H9 (cell line): Measurements from ENCODE around the gene UBE2N. TPM values are rescaled to one million over a fixed set of nuclear protein-coding genes. Genes with fewer than 3 reads are reported as not detected.

ENCODE experiments used
- DNase-seq: peaks from one replicate; pipeline ENCODE4 v3.0.0-alpha.2; 2017
- H2AFZ ChIP-seq: one replicate; pipeline ENCODE4 v1.6.1; 2013; ENCODE audit warnings: mild to moderate bottlenecking, low read length, control low read depth, moderate library complexity
- H2AK5ac ChIP-seq: 2 replicates; pipeline ENCODE4 v1.6.1; 2013; ENCODE audit warnings: low read length, control low read depth, mixed read lengths; ENCODE audit not compliant: insufficient read length
- H2BK120ac ChIP-seq: one replicate; pipeline ENCODE4 v1.6.1; 2013; ENCODE audit warnings: low read depth, mild to moderate bottlenecking, low read length, control low read depth, inconsistent platforms; ENCODE audit not compliant: poor library complexity, severe bottlenecking
- H2BK12ac ChIP-seq: 2 replicates; pipeline ENCODE4 v1.6.1; 2013; ENCODE audit warnings: low read length, control low read depth, mixed read lengths, low read depth; ENCODE audit not compliant: insufficient read length
- H2BK15ac ChIP-seq: 2 replicates; pipeline ENCODE4 v1.6.1; 2013; ENCODE audit warnings: low read depth, low read length, control low read depth
- H2BK20ac ChIP-seq: one replicate; pipeline ENCODE4 v1.6.1; 2013; ENCODE audit warnings: low read depth, mild to moderate bottlenecking, low read length, control low read depth, inconsistent platforms; ENCODE audit not compliant: poor library complexity, severe bottlenecking
- H2BK5ac ChIP-seq: 2 replicates; pipeline ENCODE4 v1.6.1; 2013; ENCODE audit warnings: low read length, control low read depth, mixed read lengths; ENCODE audit not compliant: insufficient read length
- H3K14ac ChIP-seq: 2 replicates; pipeline ENCODE4 v1.6.1; 2013; ENCODE audit warnings: low read length, control low read depth; ENCODE audit not compliant: insufficient read depth
- H3K18ac ChIP-seq: 2 replicates; pipeline ENCODE4 v1.6.1; 2013; ENCODE audit warnings: low read depth, mild to moderate bottlenecking, mixed read lengths, low read length, control low read depth; ENCODE audit not compliant: insufficient read length
- H3K23ac ChIP-seq: 2 replicates; pipeline ENCODE4 v1.6.1; 2013; ENCODE audit warnings: low read length, control low read depth, mixed read lengths, low read depth; ENCODE audit not compliant: insufficient read length
- H3K23me2 ChIP-seq: 2 replicates; pipeline ENCODE4 v1.6.1; 2013; ENCODE audit warnings: low read depth, mild to moderate bottlenecking, mixed read lengths, low read length, control low read depth; ENCODE audit not compliant: insufficient read length, poor library complexity, severe bottlenecking
- H3K27ac ChIP-seq: 2 replicates; pipeline ENCODE4 v1.5.1; 2013; ENCODE audit warnings: low read length, control low read depth, mixed read lengths, low read depth; ENCODE audit not compliant: insufficient read length
- H3K27me3 ChIP-seq: 2 replicates; pipeline ENCODE4 v1.6.1; 2013; ENCODE audit warnings: low read length, control low read depth, inconsistent platforms; ENCODE audit not compliant: insufficient read depth
- H3K4ac ChIP-seq: 2 replicates; pipeline ENCODE4 v1.6.1; 2013; ENCODE audit warnings: low read depth, mild to moderate bottlenecking, control low read depth, inconsistent platforms, low read length, moderate library complexity
- H3K4me1 ChIP-seq: 2 replicates; pipeline ENCODE4 v1.6.1; 2013; ENCODE audit warnings: low read length, control low read depth, inconsistent platforms; ENCODE audit not compliant: insufficient read depth
- H3K4me2 ChIP-seq: 2 replicates; pipeline ENCODE4 v1.6.1; 2013; ENCODE audit warnings: low read length, control low read depth, mixed read lengths; ENCODE audit not compliant: insufficient read length, insufficient read depth
- H3K56ac ChIP-seq: 2 replicates; pipeline ENCODE4 v1.6.1; 2013; ENCODE audit warnings: low read depth, mild to moderate bottlenecking, mixed read lengths, low read length, control low read depth; ENCODE audit not compliant: insufficient read length
- H3K79me1 ChIP-seq: 2 replicates; pipeline ENCODE4 v1.6.1; 2013; ENCODE audit warnings: low read depth, mild to moderate bottlenecking, moderate library complexity, low read length, control low read depth, inconsistent platforms; ENCODE audit not compliant: insufficient read depth, poor library complexity, severe bottlenecking
- H3K79me2 ChIP-seq: 2 replicates; pipeline ENCODE4 v1.6.1; 2013; ENCODE audit warnings: low read length, control low read depth, inconsistent platforms; ENCODE audit not compliant: insufficient read depth
- H3K9ac ChIP-seq: 2 replicates; pipeline ENCODE4 v1.6.1; 2013; ENCODE audit warnings: low read length, control low read depth, mixed read lengths; ENCODE audit not compliant: insufficient read length; ENCODE audit errors: extremely low read depth
- H3K9me3 ChIP-seq: one replicate; pipeline ENCODE4 v1.6.1; 2013; ENCODE audit warnings: low read depth, low read length, inconsistent platforms; ENCODE audit not compliant: control insufficient read depth
- H3T11ph ChIP-seq: one replicate; pipeline ENCODE4 v1.6.1; 2013; ENCODE audit warnings: mild to moderate bottlenecking, low read length, control low read depth, inconsistent platforms
- H4K20me1 ChIP-seq: one replicate; pipeline ENCODE4 v1.6.1; 2013; ENCODE audit not compliant: control insufficient read depth, insufficient read length, insufficient read depth
- H4K5ac ChIP-seq: 2 replicates; pipeline ENCODE4 v1.6.1; 2013; ENCODE audit warnings: low read depth, mild to moderate bottlenecking, mixed read lengths, low read length, control low read depth; ENCODE audit not compliant: insufficient read length
- H4K8ac ChIP-seq: replicated peaks from 2 replicates; pipeline ENCODE4 v1.6.1; 2013; ENCODE audit warnings: low read length, control low read depth, mixed read lengths, low read depth; ENCODE audit not compliant: insufficient read length
- H4K91ac ChIP-seq: 2 replicates; pipeline ENCODE4 v1.6.1; 2013; ENCODE audit warnings: low read depth, mild to moderate bottlenecking, moderate library complexity, mixed read lengths, low read length, control low read depth; ENCODE audit not compliant: insufficient read length
- H3K27ac Mint-ChIP-seq, 3 experiments: 2 replicates in 2 of 3; 3 replicates in 1 of 3; pipeline ENCODE4 v1.8.0; 2020 to 2021; ENCODE audit warnings: mixed read lengths in 3 of 3, mild to moderate bottlenecking in 1 of 3, moderate library complexity in 1 of 3
- H3K27me3 Mint-ChIP-seq: 2 replicates; pipeline ENCODE4 v1.8.0; 2021; ENCODE audit warnings: low read depth, mild to moderate bottlenecking, moderate library complexity, mixed read lengths
- H3K36me3 Mint-ChIP-seq, 3 experiments: 2 replicates in 2 of 3; 3 replicates in 1 of 3; pipeline ENCODE4 v1.8.0; 2020 to 2021; ENCODE audit warnings: low read depth in 3 of 3, mixed read lengths in 3 of 3; ENCODE audit not compliant: insufficient read depth in 1 of 3
- H3K4me1 Mint-ChIP-seq, 2 experiments: 2 replicates each; pipeline ENCODE4 v1.8.0; 2020; ENCODE audit warnings: mixed read lengths in 2 of 2
- H3K4me3 Mint-ChIP-seq, 2 experiments: 2 replicates in 1 of 2; 3 replicates in 1 of 2; pipeline ENCODE4 v1.8.0; 2020 to 2021; ENCODE audit warnings: mild to moderate bottlenecking in 2 of 2, mixed read lengths in 2 of 2, moderate library complexity in 1 of 2
- H3K9me3 Mint-ChIP-seq, 2 experiments: 2 replicates in 1 of 2; 3 replicates in 1 of 2; pipeline ENCODE4 v1.8.0; 2020; ENCODE audit warnings: mild to moderate bottlenecking in 2 of 2, mixed read lengths in 2 of 2, moderate library complexity in 1 of 2
- WGBS: extraction: QIAGEN DNeasy Blood & Tissue Kit; methylation state at CpG from one replicate; pipeline ENCODE4 v1.1.7; 2013; ENCODE audit warnings: missing lambda C conversion rate, low lambda C conversion rate, mixed read lengths; ENCODE audit not compliant: insufficient read length; ENCODE audit errors: extremely low coverage; 5-methylcytosine and 5-hydroxymethylcytosine counted together
- total RNA-seq: library from RNA; stranded (reverse); gene quantifications from 2 replicates; pipeline ENCODE4 v1.2.1, GENCODE V29; 2021
- TF ChIP-seq, protein P1 (sequence below): fragments of 200-600 bp; sonication (generic); conservative IDR thresholded peaks from 3 replicates; pipeline ENCODE4 v1.8.0; 2021; ENCODE audit warnings: antibody characterized with exemption, mild to moderate bottlenecking

Gene UBE2N
- total RNA-seq, 1 experiment from 2014 or later = 192 TPM

DNA sequence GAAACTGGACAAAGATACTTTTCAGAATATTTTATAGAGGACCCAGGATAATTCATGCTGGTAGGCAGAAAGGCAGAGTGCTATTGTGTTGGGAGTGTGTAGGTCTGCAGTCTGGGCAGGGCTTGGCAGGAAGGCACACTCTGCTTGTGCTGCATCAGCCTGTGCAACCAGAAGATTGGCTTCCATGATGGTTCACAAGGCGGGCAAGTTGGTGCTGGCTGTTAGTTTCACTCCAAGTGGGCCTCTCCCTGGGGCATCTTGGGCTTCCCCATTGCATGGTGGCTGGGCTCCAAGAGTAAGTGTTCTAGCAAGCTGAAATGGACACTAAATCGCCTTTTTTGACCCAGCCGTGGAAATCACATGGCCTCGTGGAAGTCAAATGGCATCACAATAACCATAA lies 1.8 kb upstream of the UBE2N start:
- Histone ChIP-seq H4K91ac (no peak overlapping the region), H2BK15ac (no peak overlapping the region), H3K4ac (no peak overlapping the region), H3K27ac (no peak overlapping the region), H3K79me1 (no peaks in the 10 kb centered on the region), H3K27me3 (no peaks in the 10 kb centered on the region), H3K4me2 (no peak overlapping the region), H3K23ac (no peak overlapping the region), H3K9ac (no peak overlapping the region), H2BK20ac (no peak overlapping the region), H2AK5ac (no peak overlapping the region), H3T11ph (no peak overlapping the region), H4K8ac (no peak overlapping the region), H2BK120ac (no peak overlapping the region), H4K5ac (no peak overlapping the region), H3K18ac (no peak overlapping the region), H3K79me2 (peaks cover 22% of the 10 kb centered on the region; the same call in 1 of the 2 replicates), H2BK5ac (no peak overlapping the region), H2AFZ (no peak overlapping the region), H3K9me3 (no peaks in the 10 kb centered on the region), H4K20me1 (no peaks in the 10 kb centered on the region), H3K14ac (no peak overlapping the region), H3K56ac (no peak overlapping the region), H2BK12ac (no peak overlapping the region), H3K4me1 (peaks cover 2% of the 10 kb centered on the region; the same call in 1 of the 2 replicates), H3K23me2 (peaks cover 13% of the 10 kb centered on the region)
- DNase-seq = no peak
- Mint-ChIP-seq H3K9me3 (peaks cover 0 to 4% of the 10 kb centered on the region in 2 experiments; a peak in 1 of 5 replicates), H3K36me3 (peaks cover 0 to 4% (median 3%) of the 10 kb centered on the region in 3 experiments; a peak in 2 of 7 replicates), H3K4me3 (peak overlapping the region; percentile 34 to 96; a peak in 3 of 5 replicates), H3K4me1 (peaks cover 27 to 28% of the 10 kb centered on the region in 2 experiments), H3K27me3 (no peaks in the 10 kb centered on the region), H3K27ac (no peak overlapping the region)
- TF ChIP-seq, protein P1, sequence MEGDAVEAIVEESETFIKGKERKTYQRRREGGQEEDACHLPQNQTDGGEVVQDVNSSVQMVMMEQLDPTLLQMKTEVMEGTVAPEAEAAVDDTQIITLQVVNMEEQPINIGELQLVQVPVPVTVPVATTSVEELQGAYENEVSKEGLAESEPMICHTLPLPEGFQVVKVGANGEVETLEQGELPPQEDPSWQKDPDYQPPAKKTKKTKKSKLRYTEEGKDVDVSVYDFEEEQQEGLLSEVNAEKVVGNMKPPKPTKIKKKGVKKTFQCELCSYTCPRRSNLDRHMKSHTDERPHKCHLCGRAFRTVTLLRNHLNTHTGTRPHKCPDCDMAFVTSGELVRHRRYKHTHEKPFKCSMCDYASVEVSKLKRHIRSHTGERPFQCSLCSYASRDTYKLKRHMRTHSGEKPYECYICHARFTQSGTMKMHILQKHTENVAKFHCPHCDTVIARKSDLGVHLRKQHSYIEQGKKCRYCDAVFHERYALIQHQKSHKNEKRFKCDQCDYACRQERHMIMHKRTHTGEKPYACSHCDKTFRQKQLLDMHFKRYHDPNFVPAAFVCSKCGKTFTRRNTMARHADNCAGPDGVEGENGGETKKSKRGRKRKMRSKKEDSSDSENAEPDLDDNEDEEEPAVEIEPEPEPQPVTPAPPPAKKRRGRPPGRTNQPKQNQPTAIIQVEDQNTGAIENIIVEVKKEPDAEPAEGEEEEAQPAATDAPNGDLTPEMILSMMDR = no peak
- WGBS = no CpG with 5 or more reads among the region's 4 CpGs
